HG03575 (cell line): Measurements from ENCODE around the gene SRP68.

Experiments
- ATAC-seq: cut with Tn5 transposase; IDR thresholded peaks from one replicate; pipeline ENCODE4 v1.9.1; 2021; ENCODE audit not compliant: unreplicated experiment, insufficient number of reproducible peaks, low FRiP score; ENCODE audit errors: extremely low read depth

The SRP68 gene

GRCh38 chr17:76007850-76008165 is 64.5 kb downstream of the SRP68 start:
- no peak for ATAC-seq

GRCh38 chr17:76007131-76007849 is 65.0 kb downstream of the SRP68 start:
- ATAC-seq = no peak

GRCh38 chr17:76005263-76006149 is 66.8 kb downstream of the SRP68 start:
- ATAC-seq = no peak

GRCh38 chr17:76004750-76005262 is 67.5 kb downstream of the SRP68 start:
- no peak for ATAC-seq

- ATAC-seq = no peak
Observed at GRCh38 chr17:76003915-76004314, 68.4 kb downstream of the SRP68 start.

DNA sequence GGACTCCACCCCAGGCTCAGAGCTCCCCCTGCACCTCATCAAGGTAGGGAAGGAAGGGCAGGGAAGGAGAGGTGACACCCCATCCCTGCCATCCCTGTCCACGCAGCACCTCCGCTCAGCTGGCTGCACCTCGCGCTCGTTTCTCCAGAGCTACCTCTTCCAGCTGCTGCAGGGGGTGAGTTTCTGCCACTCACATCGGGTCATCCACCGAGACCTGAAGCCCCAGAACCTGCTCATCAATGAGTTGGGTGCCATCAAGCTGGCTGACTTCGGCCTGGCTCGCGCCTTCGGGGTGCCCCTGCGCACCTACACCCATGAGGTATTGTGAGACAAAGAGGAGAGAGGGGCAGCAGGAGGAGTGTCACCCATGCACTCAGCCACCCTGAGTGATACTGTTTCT is 70.2 kb downstream of the SRP68 start:
- ATAC-seq = no peak

- ATAC-seq = no peak
Observed at GRCh38 chr17:76000755-76001521, 71.4 kb downstream of the SRP68 start, which contains the start of gene CDK3. Gene CDK3 (plus strand): TSS chr17:76000855. CDS start chr17:76001426, 571 bp downstream.

DNA sequence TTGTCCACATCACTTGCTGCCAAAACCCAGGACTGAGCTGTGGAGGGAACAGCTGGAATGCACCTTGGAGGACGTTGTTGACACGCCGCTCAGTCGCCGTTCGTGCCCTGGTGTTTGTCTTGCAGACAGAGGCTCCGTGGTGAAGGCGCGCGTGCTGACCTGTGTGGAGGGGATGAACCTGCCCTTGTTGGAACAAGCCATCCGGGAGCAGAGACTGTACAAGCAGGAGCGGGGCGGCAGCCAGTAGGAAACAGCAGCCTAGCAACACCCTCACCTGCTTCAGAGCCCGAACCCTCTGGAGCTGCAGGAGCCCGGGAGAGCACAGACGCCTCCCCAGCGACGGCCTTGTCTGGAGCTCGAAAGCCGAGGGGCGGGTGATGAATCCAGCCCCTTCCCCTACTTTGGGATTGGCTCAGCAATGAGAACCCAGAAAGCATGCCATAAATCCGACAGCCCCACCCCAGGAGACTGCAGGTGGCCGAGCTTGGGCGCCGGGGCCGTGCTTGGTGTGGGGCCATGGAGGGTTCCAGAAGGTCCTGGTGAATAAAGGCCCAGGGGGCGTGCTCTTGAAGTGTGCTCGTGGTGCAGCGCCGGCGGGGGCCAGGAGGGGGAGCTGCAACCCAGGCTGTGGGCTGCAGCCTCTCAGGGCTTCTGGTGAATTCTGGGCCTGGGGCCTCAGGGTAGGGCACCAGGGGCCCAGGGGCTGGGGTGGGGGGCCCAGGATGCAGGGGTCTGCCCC is 72.1 kb downstream of the SRP68 start:
- no peak for ATAC-seq

DNA sequence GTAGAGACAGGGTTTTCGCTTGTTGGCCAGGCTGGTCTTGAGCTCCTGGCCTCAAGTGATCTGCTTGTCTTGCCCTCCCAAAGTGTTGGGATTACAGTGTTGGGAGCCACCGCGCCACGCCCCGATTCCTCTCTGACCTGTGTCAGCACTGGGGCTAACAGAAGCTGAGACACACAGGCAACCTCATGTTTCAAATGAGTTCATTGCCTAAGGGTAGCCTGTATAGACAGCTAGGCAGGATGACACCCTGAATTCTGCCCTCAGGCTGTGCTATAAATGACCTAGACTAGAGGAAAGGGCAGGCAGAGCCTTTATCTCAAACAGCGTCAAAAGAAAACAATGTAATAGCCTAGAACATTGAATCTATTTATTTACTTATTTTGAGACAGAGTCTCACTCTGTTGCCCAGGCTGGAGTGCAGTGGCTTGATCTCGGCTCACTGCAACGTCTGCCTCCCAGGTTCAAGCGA is 74.0 kb downstream of the SRP68 start:
- ATAC-seq = no peak

DNA sequence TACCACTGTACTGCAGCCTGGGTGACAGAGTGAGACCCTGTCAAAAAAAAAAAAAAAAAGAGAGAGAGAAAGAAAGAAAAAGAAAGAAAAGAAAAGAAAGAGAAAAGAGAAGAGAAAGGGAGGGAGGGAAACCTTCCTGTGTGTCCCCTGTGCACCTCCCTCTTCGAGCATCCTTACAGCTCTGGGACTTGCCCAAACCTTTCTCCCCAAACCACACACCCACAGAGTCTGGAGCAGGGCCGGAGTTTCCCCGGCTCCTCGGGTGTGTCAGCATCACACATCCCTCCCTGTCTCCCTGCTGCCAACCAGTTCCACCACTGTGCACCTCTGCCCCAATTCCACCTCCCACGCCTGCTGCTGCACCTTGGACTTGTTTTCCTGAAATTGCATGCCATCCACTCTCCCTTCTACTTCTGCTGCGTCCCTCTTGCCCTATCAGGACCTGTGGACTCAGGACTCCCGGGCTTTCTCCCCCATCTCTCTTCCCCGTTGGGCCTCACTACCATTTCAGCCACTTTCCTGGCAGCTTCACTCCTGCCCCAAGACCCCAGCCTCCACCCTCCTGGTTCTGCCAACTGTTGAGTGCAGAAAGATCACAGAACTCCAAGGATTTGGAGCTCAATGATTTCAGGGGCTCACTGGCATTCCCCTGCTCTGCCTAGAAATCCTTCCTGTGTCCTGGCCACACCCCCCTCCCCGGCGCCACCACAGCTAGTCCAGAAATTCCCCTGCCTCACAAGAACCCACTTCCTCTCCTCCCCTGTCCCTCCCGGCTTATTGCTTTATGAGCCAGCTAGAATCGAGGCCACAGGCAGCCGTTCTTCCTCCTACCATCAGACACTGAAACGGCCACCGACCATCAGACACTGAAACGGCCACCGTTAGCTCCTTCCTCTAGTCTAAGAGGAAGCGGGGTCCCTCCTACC is 75.4 kb downstream of the SRP68 start:
- no peak for ATAC-seq

DNA sequence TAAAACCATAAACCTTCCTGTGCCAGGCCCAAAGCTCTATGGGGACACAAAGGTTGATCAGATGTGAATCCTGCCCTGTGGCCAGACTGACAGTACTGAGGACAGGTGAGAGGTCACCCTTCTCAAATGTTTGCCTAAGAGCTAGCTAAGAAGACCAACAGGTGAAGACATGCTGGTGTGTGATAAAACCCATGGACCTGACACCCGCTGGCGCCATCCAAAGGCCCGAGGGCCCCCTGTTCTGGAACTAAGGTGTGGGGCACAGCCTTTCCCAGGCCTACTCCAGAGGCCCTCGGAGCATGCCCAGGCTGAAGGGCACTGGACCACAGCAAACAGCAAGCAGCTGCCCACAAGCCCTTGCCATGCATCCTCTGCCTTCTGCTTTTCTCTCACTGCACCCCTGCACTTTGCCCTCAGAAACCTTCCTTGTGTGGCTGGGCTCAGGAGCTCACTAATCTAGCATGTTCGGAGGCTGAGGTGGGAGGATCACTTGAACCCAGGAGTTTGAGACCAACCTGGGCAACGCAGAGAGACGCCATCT is 76.9 kb downstream of the SRP68 start:
- ATAC-seq = no peak

- ATAC-seq = no peak
Observed at GRCh38 chr17:75994802-75995370, 77.4 kb downstream of the SRP68 start.

DNA sequence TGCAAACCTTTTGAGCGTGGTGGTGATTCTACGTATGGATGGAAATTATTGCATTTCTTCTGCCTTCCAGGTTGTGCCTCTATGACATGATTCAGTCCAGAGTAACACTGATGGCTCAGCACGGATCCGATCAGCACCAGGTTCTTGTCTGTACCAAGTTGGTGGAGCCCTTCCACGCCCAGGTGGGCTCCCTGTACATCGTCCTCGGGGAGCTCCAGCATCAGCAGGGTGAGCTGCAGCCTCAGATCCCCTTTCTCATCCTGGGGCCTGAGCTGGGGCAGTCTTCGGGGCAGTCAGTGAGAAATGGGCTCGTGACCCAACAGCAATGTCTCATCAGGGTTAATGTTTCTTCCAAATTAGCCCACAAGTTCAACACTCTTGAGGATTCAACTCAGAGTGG is 80.9 kb downstream of the SRP68 start:
- no peak for ATAC-seq
